Choroid plexus epithelial cell (primary cell): Measurements from ENCODE around the gene MARCHF6.
A peak's percentile ranks its signal among the peaks of the same experiment; 100 is the strongest.
"Not testable (repeated sequence)": the region's sequence is repeated elsewhere in the genome, so short reads cannot be mapped to it uniquely, and the experiment has no call there.

Experiments
- DNase-seq: peaks from one replicate; pipeline ENCODE4 v3.0.0-alpha.2; 2010; ENCODE audit warnings: low read depth
- H3K4me3 ChIP-seq: 2 replicates; pipeline ENCODE4 v1.5.1; 2011; ENCODE audit warnings: low read depth, mild to moderate bottlenecking, control low read depth, low read length, moderate library complexity
- TF ChIP-seq, protein P1 (sequence below): conservative IDR thresholded peaks from 2 replicates; pipeline ENCODE4 v1.5.1; 2011; ENCODE audit warnings: low read depth, mild to moderate bottlenecking, control low read depth, inconsistent platforms, low read length, moderate library complexity

The MARCHF6 gene

DNA sequence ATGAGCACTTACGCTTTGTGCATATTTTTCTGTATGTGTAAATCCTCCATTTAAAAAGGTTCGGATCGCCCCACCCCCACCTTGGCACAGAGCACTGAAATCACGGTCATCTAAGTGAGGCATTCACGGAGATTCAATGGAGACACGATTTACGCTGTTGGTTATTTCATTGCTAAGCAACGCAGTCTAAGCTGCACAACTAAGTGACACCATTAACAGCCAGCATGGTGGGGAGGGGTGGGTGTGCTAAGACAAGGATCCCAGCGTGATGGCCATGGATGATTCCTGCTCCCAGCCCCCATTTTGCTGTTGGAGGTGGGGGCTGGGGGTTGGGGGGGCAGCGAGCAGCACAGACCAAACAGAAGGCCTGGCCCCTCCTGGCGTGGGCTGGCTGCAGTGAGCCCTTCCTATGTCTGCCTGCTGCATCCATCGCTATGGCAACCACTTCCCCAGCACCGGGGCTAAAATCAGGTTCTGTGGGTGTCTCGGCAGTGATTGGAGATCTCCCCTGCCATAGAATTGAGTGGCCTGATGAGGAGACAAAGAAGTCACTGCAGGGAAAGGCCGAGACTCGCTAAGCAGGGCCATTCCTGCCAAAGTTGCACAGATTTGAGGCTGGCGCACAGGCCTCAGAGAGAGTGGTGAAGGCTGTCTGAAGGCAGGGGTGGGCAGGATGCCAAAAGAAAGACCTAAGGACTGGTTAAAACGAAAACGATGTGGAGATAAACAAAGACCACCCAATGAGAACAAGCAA lies 14.3 kb upstream of the MARCHF6 start:
- TF ChIP-seq, protein P1, sequence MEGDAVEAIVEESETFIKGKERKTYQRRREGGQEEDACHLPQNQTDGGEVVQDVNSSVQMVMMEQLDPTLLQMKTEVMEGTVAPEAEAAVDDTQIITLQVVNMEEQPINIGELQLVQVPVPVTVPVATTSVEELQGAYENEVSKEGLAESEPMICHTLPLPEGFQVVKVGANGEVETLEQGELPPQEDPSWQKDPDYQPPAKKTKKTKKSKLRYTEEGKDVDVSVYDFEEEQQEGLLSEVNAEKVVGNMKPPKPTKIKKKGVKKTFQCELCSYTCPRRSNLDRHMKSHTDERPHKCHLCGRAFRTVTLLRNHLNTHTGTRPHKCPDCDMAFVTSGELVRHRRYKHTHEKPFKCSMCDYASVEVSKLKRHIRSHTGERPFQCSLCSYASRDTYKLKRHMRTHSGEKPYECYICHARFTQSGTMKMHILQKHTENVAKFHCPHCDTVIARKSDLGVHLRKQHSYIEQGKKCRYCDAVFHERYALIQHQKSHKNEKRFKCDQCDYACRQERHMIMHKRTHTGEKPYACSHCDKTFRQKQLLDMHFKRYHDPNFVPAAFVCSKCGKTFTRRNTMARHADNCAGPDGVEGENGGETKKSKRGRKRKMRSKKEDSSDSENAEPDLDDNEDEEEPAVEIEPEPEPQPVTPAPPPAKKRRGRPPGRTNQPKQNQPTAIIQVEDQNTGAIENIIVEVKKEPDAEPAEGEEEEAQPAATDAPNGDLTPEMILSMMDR: no peak
- no peak for DNase-seq
- H3K4me3 ChIP-seq: no peak overlapping the region

DNA sequence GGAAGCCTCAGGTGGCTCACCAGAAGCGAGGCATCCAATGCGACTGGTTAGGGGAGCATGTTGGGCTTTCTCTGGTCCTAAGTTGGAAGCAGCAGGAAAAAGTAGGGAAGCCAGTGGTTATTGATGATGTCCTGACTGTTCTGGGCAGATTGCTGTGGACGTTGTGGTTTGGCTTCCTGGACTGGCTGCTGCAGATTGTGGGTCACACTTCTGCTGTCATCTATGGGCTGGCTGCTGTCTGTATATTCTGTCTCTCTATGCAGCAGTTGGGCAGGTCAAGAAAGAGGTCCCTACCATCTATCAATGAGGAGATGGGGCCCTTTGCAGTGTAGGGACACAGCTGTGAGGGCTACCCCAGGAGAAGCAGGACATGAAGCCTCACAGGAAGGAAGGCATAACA lies 13.5 kb upstream of the MARCHF6 start:
- TF ChIP-seq, protein P1: no peak
- H3K4me3 ChIP-seq: no peak overlapping the region
- DNase-seq: no peak

DNA sequence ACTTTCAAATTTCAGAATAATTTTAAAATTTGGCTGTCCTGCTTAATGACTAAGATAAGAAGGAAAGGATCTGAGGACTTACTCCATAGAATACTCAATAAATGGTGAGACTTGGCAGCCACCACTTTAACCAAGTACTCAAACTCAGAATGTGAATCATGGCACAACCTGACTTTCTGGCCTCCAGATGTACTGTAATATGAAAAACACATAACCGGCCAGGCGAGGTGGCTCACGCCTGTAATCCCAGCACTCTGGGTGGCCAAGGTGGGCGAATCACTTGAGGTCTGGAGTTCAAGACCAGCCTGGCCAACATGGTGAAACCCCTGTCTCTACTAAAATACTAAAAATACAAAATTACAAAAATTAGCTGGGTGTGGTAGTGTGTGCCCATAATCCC lies 10.0 kb upstream of the MARCHF6 start:
- TF ChIP-seq, protein P1: no peak
- no peak for DNase-seq
- no peak overlapping the region for H3K4me3 ChIP-seq

DNA sequence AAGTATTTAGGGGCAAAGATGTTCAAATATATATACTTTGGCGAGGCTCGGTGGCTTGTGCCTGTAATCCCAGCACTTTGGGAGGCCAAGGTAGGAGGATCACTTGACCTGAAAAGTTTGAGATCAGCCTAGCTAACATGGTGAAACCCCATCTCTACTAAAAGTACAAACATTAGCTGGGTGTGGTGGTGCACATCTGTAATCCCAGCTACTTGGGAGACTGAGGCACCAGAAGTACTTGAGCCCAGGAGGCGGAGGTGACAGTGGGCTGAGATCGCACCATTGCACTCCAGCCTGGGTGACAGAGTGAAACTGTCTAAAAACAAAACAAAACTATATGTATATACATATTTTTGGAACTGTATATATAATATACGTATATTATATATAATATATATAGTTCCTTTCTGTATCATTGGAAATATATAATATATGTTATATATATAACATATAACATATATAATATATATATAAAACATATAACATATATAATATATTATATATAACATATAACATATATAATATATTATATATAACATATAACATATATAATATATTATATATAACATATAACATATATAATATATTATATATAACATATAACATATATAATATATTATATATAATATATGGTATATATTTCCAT lies 8.9 kb upstream of the MARCHF6 start:
- not testable (repeated sequence) for DNase-seq

DNA sequence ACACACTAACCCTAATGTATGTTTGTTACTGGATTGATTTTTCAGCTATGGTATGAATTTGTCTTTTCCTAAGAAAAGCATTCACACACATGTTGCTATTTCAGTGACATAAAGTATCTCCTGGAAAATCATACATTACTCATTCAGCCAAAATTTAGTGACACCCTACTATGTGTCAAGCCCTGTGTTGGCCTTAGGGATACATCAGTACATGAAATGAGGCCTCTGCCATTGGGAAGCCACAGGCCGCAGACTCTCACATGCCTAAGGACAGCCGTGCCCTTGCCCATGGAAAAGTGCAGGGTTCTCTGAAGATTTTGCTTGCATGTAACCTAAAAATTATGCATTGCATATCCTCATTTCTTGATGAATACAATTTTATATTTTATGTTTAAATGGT lies 5.2 kb upstream of the MARCHF6 start:
- H3K4me3 ChIP-seq: no peak overlapping the region
- no peak for DNase-seq
- TF ChIP-seq, protein P1: no peak

More for the DNA sequence above, 8.9 kb upstream of the MARCHF6 start:
- H3K4me3 ChIP-seq: not testable (repeated sequence)

DNA sequence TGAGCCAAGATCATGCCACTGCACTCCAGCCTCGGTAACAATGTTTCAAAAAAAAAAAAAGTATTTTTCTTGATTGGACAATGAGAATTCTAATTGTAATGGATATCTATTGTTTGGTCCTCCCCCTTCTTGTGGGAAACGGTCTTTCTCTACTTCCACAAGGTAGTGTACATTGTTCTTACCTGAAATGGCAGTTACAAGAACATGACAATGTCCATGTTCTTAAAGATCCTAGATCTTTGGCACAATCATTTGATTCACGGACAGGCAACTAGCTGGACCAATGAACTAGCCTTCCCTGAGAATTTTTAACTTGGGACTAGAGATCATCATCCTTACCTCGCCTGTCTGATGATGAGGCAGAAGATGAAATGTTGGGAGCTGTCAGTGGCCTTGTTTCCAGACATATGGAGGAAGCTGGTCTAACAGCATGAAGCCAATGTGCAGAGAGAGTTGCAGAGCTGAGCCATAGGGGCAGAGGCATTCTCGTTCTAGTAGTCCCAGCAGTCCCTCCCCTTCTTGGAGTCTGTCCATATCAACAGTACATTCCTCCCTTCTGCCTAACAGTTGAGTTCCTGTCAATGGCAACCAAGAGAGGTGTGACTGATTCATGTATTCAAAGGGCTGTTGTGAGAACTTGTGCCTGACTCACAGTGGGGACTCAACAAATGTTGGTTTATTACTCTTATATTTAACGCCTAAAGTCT lies 2.1 kb upstream of the MARCHF6 start:
- peak; percentile 97 for DNase-seq
- TF ChIP-seq, protein P1: peak; percentile 1
- H3K4me3 ChIP-seq: no peak overlapping the region

DNA sequence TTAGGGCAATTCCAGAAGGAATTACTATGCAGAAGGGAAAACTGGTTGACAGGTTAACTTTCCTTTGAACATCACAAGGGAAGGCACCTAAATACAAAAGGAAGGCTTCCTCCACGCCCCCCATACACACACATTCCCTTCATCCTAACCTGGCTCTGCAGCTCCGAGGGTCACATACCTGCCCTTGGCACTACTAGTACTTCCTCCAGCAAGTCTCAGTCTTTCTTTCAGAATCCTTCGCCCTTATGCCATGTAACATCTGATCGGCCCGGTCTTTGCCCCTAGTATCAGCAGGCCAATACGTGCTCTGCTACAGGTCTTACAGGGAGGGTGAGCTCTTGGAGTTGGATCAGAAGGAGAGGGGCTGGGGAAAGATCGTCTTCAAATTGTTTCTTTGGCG lies 1.6 kb upstream of the MARCHF6 start:
- H3K4me3 ChIP-seq: no peak overlapping the region

More for the DNA sequence above, 1.6 kb upstream of the MARCHF6 start:
- TF ChIP-seq, protein P1: no peak
- no peak for DNase-seq
